SK-N-SH treated with all-trans-retinoic acid at 6 μM for 48 hours (cell line): Measurements from ENCODE around the gene NPTXR.

Source experiments
- ATAC-seq: fragments of 200-7000 bp; cut with Tn5 transposase; 3 replicates; pipeline ENCODE4 v1.9.1; 2020; ENCODE audit warnings: mild to moderate bottlenecking, moderate library complexity
- ARNTL ChIP-seq: fragments of 450-650 bp; formaldehyde crosslinking; IDR thresholded peaks from 2 replicates; pipeline ENCODE4 v1.5.0; 2020; ENCODE audit warnings: low read depth, mild to moderate bottlenecking, moderate library complexity, borderline replicate concordance
- BACH2 ChIP-seq: fragments of 250-450 bp; sonication (Bioruptor Pico); IDR thresholded peaks from 2 replicates; pipeline ENCODE4 v1.9.0; 2021; ENCODE audit warnings: mild to moderate bottlenecking, borderline replicate concordance
- CSDC2 ChIP-seq: fragments of 250-450 bp; sonication (Bioruptor Pico); IDR thresholded peaks from 2 replicates; pipeline ENCODE4 v1.5.0; 2020; ENCODE audit warnings: mild to moderate bottlenecking, moderate library complexity
- ESRRG ChIP-seq: fragments of 250-450 bp; sonication (Bioruptor Pico); IDR thresholded peaks from 2 replicates; pipeline ENCODE4 v1.6.1; 2021; ENCODE audit warnings: mild to moderate bottlenecking
- GLIS3 ChIP-seq: fragments of 250-450 bp; sonication (Bioruptor Pico); IDR thresholded peaks from 2 replicates; pipeline ENCODE4 v1.5.0; 2020; ENCODE audit warnings: mild to moderate bottlenecking, moderate library complexity
- ISL1 ChIP-seq: fragments of 250-450 bp; sonication (Bioruptor Pico); IDR thresholded peaks from 2 replicates; pipeline ENCODE4 v2.1.2; 2022; ENCODE audit warnings: mild to moderate bottlenecking, moderate library complexity
- OSR1 ChIP-seq: fragments of 250-450 bp; sonication (Bioruptor Pico); IDR thresholded peaks from 2 replicates; pipeline ENCODE4 v1.8.0; 2022; ENCODE audit warnings: moderate library complexity, mild to moderate bottlenecking, inconsistent platforms
- PPARA ChIP-seq: fragments of 250-450 bp; sonication (Bioruptor Pico); IDR thresholded peaks from 2 replicates; pipeline ENCODE4 v1.5.0; 2020; ENCODE audit warnings: mild to moderate bottlenecking, borderline replicate concordance
- RARB ChIP-seq: fragments of 250-450 bp; sonication (Bioruptor Pico); IDR thresholded peaks from 2 replicates; pipeline ENCODE4 v1.8.0; 2021; ENCODE audit warnings: mild to moderate bottlenecking, moderate library complexity
- SNAI2 ChIP-seq: fragments of 250-450 bp; sonication (Bioruptor Pico); IDR thresholded peaks from 2 replicates; pipeline ENCODE4 v1.5.0; 2020; ENCODE audit warnings: mild to moderate bottlenecking, moderate library complexity
- TCF4 ChIP-seq: fragments of 250-450 bp; sonication (Bioruptor Pico); IDR thresholded peaks from 2 replicates; pipeline ENCODE4 v1.8.0; 2021; ENCODE audit warnings: mild to moderate bottlenecking, moderate library complexity, borderline replicate concordance
- TOX ChIP-seq: fragments of 250-450 bp; sonication (Bioruptor Pico); IDR thresholded peaks from 2 replicates; pipeline ENCODE4 v1.8.0; 2021; ENCODE audit warnings: mild to moderate bottlenecking, moderate library complexity, borderline replicate concordance
- ZC3H10 ChIP-seq: fragments of 250-450 bp; sonication (Bioruptor Pico); IDR thresholded peaks from 2 replicates; pipeline ENCODE4 v1.5.1; 2021; ENCODE audit warnings: mild to moderate bottlenecking, moderate library complexity
- ZFP3 ChIP-seq: fragments of 250-450 bp; sonication (Bioruptor Pico); IDR thresholded peaks from 2 replicates; pipeline ENCODE4 v1.5.0; 2020; ENCODE audit warnings: mild to moderate bottlenecking, moderate library complexity
- ZFP30 ChIP-seq: fragments of 450-650 bp; formaldehyde crosslinking; IDR thresholded peaks from 2 replicates; pipeline ENCODE4 v1.5.0; 2022; ENCODE audit warnings: mild to moderate bottlenecking, moderate library complexity
- ZNF565 ChIP-seq: fragments of 450-650 bp; formaldehyde crosslinking; conservative IDR thresholded peaks from 2 replicates; pipeline ENCODE4 v1.5.0; 2020; ENCODE audit warnings: low read depth, mild to moderate bottlenecking, moderate library complexity
- ZNF70 ChIP-seq: fragments of 450-650 bp; formaldehyde crosslinking; IDR thresholded peaks from 2 replicates; pipeline ENCODE4 v1.5.0; 2020; ENCODE audit warnings: mild to moderate bottlenecking, moderate library complexity
- TF ChIP-seq, protein P1 (sequence below): fragments of 250-450 bp; sonication (Bioruptor Pico); IDR thresholded peaks from 2 replicates; pipeline ENCODE4 v1.5.0; 2020; ENCODE audit warnings: mild to moderate bottlenecking, moderate library complexity
- TF ChIP-seq, protein P2 (sequence below): fragments of 250-450 bp; sonication (Bioruptor Pico); IDR thresholded peaks from 2 replicates; pipeline ENCODE4 v1.5.1; 2020; ENCODE audit warnings: low read depth, mild to moderate bottlenecking, moderate library complexity
- TF ChIP-seq, protein P3 (sequence below): fragments of 250-450 bp; sonication (Bioruptor Pico); IDR thresholded peaks from 2 replicates; pipeline ENCODE4 v1.5.1; 2021; ENCODE audit warnings: mild to moderate bottlenecking, moderate library complexity
- TF ChIP-seq, protein P4 (sequence below): fragments of 250-450 bp; sonication (Bioruptor Pico); IDR thresholded peaks from 2 replicates; pipeline ENCODE4 v1.8.0; 2021; ENCODE audit warnings: low read depth, mild to moderate bottlenecking, moderate library complexity, borderline replicate concordance

NPTXR gene

DNA sequence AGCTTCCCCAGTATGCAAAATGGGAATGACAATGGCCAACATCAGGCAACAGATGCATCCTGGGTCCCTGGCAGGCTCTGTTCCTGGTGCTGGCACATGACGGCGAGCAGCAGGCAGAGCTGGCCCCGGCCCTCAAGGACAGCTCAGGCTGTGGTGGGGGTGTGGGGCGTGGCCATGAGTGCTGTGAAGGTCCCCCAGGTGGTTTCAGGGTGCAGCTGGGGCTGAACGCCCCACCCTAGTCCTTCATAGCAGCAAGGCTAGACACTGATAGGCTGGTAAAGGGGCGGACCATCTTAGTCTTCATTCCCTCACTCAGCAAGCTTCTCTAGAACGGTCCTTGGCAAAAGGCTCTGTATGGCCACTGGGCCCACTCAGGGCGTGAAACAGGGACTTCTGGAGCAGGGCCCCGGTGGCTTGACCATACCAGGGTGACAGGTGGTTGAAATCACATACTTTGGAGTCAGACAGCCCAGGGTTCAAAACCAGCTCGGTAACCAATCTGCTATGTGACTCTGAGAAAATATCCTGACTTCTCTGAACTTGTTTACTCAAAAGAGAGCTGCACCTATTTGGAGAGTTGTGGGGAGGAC lies 15.1 kb downstream of the NPTXR start:
- no peak for TF ChIP-seq OSR1
- TF ChIP-seq PPARA (CRISPR knock-in tag), result no peak
- TF ChIP-seq, protein P1, sequence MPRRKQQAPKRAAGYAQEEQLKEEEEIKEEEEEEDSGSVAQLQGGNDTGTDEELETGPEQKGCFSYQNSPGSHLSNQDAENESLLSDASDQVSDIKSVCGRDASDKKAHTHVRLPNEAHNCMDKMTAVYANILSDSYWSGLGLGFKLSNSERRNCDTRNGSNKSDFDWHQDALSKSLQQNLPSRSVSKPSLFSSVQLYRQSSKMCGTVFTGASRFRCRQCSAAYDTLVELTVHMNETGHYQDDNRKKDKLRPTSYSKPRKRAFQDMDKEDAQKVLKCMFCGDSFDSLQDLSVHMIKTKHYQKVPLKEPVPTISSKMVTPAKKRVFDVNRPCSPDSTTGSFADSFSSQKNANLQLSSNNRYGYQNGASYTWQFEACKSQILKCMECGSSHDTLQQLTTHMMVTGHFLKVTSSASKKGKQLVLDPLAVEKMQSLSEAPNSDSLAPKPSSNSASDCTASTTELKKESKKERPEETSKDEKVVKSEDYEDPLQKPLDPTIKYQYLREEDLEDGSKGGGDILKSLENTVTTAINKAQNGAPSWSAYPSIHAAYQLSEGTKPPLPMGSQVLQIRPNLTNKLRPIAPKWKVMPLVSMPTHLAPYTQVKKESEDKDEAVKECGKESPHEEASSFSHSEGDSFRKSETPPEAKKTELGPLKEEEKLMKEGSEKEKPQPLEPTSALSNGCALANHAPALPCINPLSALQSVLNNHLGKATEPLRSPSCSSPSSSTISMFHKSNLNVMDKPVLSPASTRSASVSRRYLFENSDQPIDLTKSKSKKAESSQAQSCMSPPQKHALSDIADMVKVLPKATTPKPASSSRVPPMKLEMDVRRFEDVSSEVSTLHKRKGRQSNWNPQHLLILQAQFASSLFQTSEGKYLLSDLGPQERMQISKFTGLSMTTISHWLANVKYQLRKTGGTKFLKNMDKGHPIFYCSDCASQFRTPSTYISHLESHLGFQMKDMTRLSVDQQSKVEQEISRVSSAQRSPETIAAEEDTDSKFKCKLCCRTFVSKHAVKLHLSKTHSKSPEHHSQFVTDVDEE (CRISPR knock-in tag), result no peak
- TF ChIP-seq RARB, result no peak
- no peak for TF ChIP-seq TOX
- TF ChIP-seq, protein P2, sequence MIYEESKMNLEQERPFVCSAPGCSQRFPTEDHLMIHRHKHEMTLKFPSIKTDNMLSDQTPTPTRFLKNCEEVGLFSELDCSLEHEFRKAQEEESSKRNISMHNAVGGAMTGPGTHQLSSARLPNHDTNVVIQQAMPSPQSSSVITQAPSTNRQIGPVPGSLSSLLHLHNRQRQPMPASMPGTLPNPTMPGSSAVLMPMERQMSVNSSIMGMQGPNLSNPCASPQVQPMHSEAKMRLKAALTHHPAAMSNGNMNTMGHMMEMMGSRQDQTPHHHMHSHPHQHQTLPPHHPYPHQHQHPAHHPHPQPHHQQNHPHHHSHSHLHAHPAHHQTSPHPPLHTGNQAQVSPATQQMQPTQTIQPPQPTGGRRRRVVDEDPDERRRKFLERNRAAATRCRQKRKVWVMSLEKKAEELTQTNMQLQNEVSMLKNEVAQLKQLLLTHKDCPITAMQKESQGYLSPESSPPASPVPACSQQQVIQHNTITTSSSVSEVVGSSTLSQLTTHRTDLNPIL (CRISPR knock-in tag), result no peak
- no peak for TF ChIP-seq ZFP3 (CRISPR knock-in tag)
- no peak for TF ChIP-seq SNAI2
- no peak for TF ChIP-seq ESRRG
- no peak for TF ChIP-seq ZC3H10 (CRISPR knock-in tag)
- TF ChIP-seq BACH2 (CRISPR knock-in tag), result no peak
- TF ChIP-seq ISL1 (CRISPR knock-in tag), result no peak
- TF ChIP-seq GLIS3, result no peak
- no peak for TF ChIP-seq ZFP30 (CRISPR knock-in tag)
- TF ChIP-seq ZNF70, result no peak
- no peak for TF ChIP-seq TCF4 (CRISPR knock-in tag)
- no peak for TF ChIP-seq CSDC2
- no peak for TF ChIP-seq ARNTL (CRISPR knock-in tag)
- TF ChIP-seq, protein P3, sequence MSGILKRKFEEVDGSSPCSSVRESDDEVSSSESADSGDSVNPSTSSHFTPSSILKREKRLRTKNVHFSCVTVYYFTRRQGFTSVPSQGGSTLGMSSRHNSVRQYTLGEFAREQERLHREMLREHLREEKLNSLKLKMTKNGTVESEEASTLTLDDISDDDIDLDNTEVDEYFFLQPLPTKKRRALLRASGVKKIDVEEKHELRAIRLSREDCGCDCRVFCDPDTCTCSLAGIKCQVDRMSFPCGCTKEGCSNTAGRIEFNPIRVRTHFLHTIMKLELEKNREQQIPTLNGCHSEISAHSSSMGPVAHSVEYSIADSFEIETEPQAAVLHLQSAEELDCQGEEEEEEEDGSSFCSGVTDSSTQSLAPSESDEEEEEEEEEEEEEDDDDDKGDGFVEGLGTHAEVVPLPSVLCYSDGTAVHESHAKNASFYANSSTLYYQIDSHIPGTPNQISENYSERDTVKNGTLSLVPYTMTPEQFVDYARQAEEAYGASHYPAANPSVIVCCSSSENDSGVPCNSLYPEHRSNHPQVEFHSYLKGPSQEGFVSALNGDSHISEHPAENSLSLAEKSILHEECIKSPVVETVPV, result no peak
- no peak for TF ChIP-seq ZNF565 (CRISPR knock-in tag)
- no peak for ATAC-seq

DNA sequence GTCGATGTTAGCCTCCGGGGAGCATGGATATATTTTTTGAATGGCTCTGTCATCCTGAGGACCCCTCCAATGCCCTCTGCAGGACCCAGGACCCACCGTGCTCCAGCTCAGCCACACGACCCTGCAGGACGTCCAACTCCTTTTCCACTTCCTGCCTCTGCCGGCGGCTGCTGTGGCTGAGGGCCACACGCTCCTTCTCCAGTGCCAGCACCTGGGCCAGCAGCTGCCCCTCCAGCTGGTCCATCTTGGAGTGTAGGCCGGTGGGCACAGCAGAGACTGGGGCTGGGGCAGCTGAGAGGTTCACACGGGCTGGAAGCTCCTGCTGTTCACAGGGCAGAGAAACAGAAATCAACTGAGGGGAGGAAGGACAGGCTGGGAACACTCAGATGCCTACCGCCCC lies 15.6 kb downstream of the NPTXR start:
- TF ChIP-seq PPARA (CRISPR knock-in tag) (no peak), OSR1 (no peak), ZC3H10 (CRISPR knock-in tag) (no peak), ZFP30 (CRISPR knock-in tag) (no peak), SNAI2 (no peak), TCF4 (CRISPR knock-in tag) (no peak), CSDC2 (no peak), ZFP3 (CRISPR knock-in tag) (no peak), BACH2 (CRISPR knock-in tag) (no peak), GLIS3 (no peak), ZNF70 (no peak), ESRRG (no peak)
- TF ChIP-seq, protein P3, result no peak
- TF ChIP-seq, protein P2 (CRISPR knock-in tag), result no peak
- TF ChIP-seq, protein P4, sequence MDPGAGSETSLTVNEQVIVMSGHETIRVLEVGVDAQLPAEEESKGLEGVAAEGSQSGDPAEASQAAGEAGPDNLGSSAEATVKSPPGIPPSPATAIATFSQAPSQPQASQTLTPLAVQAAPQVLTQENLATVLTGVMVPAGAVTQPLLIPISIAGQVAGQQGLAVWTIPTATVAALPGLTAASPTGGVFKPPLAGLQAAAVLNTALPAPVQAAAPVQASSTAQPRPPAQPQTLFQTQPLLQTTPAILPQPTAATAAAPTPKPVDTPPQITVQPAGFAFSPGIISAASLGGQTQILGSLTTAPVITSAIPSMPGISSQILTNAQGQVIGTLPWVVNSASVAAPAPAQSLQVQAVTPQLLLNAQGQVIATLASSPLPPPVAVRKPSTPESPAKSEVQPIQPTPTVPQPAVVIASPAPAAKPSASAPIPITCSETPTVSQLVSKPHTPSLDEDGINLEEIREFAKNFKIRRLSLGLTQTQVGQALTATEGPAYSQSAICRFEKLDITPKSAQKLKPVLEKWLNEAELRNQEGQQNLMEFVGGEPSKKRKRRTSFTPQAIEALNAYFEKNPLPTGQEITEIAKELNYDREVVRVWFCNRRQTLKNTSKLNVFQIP (CRISPR knock-in tag), result no peak
- no peak for ATAC-seq
